Measurements from ENCODE around the gene MMS19.

GRCh38 chr10:97479939-97480338 is 18.3 kb downstream of the MMS19 start:
- TF ChIP-seq, protein P1, sequence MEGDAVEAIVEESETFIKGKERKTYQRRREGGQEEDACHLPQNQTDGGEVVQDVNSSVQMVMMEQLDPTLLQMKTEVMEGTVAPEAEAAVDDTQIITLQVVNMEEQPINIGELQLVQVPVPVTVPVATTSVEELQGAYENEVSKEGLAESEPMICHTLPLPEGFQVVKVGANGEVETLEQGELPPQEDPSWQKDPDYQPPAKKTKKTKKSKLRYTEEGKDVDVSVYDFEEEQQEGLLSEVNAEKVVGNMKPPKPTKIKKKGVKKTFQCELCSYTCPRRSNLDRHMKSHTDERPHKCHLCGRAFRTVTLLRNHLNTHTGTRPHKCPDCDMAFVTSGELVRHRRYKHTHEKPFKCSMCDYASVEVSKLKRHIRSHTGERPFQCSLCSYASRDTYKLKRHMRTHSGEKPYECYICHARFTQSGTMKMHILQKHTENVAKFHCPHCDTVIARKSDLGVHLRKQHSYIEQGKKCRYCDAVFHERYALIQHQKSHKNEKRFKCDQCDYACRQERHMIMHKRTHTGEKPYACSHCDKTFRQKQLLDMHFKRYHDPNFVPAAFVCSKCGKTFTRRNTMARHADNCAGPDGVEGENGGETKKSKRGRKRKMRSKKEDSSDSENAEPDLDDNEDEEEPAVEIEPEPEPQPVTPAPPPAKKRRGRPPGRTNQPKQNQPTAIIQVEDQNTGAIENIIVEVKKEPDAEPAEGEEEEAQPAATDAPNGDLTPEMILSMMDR (IDR thresholded peaks at IDR 0.05) = no peak
- no peak for TF ChIP-seq POLR2A (IDR thresholded peaks at IDR 0.05)

Measured in adrenal gland (tissue), 5 donors.